ENCODE results near the gene PSMA5. TPM values are rescaled to one million over a fixed set of nuclear protein-coding genes. Genes with fewer than 3 reads are reported as not detected.
"Not testable (repeated sequence)": the region's sequence is repeated elsewhere in the genome, so short reads cannot be mapped to it uniquely, and the experiment has no call there.

PSMA5 gene
- total RNA-seq, 5 donors from 2014 or later (not counting 1 experiment from before 2014, with no cell fraction given) = 41.1 to 91.2 (median 75.5) TPM

DNA sequence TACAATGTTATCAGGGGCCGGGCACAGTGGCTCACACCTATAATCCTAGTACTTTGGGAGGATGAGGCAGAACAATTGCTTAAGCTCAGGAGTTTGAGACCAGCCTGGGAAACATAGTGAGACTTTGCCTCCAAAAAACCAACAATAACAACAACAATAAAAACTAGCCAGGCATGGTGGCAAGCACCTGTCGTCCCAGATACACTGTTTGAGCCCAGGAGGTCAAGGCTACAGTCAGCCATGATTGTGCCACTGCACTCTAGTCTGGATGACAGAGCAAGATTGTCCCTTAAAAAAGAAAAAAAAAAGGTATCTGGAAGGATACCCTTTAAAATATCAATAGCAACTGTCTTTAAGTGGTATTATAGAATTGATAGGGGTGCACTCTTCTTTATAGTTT, 44.7 kb downstream of the PSMA5 start:
- ATAC-seq (replicated peaks in 1 of 4) (no peak), DNase-seq (no peak)
- H3K9me3 Mint-ChIP-seq = no peaks in the 10 kb centered on the region
- H3K4me1 ChIP-seq (ENCODE audit: control insufficient read depth in 1 of 2, extremely low read depth in 1 of 2, insufficient read depth in 2 of 2, low read length in 2 of 2) = no peaks in the 10 kb centered on the region
- no peaks in the 10 kb centered on the region for H3K9me3 ChIP-seq
- no peaks in the 10 kb centered on the region for H3K4me1 Mint-ChIP-seq
- POLR2A ChIA-PET = interaction anchor here in 1 of 2 donors (0.6 kb wide), 1 partner anchor 324 kb away, joined by 5 read pairs; no protein-coding TSS in a partner anchor
- H3K36me3 Mint-ChIP-seq = no peaks in the 10 kb centered on the region
- CTCF ChIA-PET = interaction anchor here in 1 of 2 donors (0.9 to 1.0 kb wide), 2 partner anchors 8 to 24 kb away, joined by 3 read pairs; no protein-coding TSS in a partner anchor
- no peak overlapping the region for H3K4me3 ChIP-seq (ENCODE audit: control insufficient read depth in 1 of 2, extremely low read depth in 1 of 2, low read length in 1 of 2)
- peaks cover 0 to 3% of the 10 kb centered on the region in 2 experiments for H3K27me3 ChIP-seq (replicated peaks in 1 of 2; ENCODE audit: control insufficient read depth in 2 of 2, extremely low read depth in 1 of 2, insufficient read depth in 2 of 2, low read length in 1 of 2)
- 100% methylated on average over 1 of the region's 2 CpGs for WGBS (ENCODE audit: insufficient coverage)
- no peak overlapping the region for H3K4me3 Mint-ChIP-seq
- H3K27ac ChIP-seq (ENCODE audit: low read length) = no peak overlapping the region
- no peak overlapping the region for H3K27ac Mint-ChIP-seq
- peaks cover 0 to under 1% of the 10 kb centered on the region in 2 donors for H3K27me3 Mint-ChIP-seq
- no peaks in the 10 kb centered on the region for H3K36me3 ChIP-seq (ENCODE audit: control insufficient read depth in 2 of 2, extremely low read depth in 1 of 2, insufficient read depth in 1 of 2, low read length in 1 of 2)

DNA sequence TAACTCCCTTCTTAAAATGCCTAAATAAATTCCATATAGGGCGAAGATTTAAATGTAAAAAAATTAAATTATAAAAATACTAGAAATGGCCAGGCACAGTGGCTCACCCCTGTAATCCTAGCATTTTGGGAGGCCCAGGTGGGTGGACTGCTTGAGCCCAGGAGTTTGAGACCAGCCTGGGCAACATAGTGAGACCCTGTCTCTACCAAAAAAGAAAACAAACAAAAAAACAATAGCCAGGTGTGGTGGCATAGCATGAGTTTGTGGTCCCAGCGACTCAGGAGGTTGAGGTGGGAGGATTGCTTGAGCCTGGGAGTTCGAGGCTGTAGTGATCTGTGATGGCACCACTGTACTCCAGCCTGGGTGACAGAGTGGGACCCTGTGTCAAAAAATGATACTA, 46.3 kb downstream of the PSMA5 start:
- Mint-ChIP-seq H3K27ac (no peak overlapping the region), H3K9me3 (no peaks in the 10 kb centered on the region), H3K4me1 (no peaks in the 10 kb centered on the region), H3K36me3 (no peaks in the 10 kb centered on the region), H3K4me3 (no peak overlapping the region), H3K27me3 (no peaks in the 10 kb centered on the region)
- CTCF ChIA-PET = interaction anchor here in 1 of 2 donors (0.6 kb wide), 1 partner anchor 399 kb away, joined by 4 read pairs; no protein-coding TSS in a partner anchor
- no peak for DNase-seq
- no peak overlapping the region for H3K27ac ChIP-seq (ENCODE audit: low read length)
- POLR2A ChIA-PET = no interaction called here
- H3K9me3 ChIP-seq = no peaks in the 10 kb centered on the region
- no peak overlapping the region for H3K4me3 ChIP-seq (ENCODE audit: control insufficient read depth in 1 of 2, extremely low read depth in 1 of 2, low read length in 1 of 2)
- WGBS (ENCODE audit: insufficient coverage) = no CpG with 5 or more reads among the region's 3 CpGs
- H3K4me1 ChIP-seq (ENCODE audit: control insufficient read depth in 1 of 2, extremely low read depth in 1 of 2, insufficient read depth in 2 of 2, low read length in 2 of 2) = no peaks in the 10 kb centered on the region
- no peak for ATAC-seq (replicated peaks in 1 of 4)
- H3K36me3 ChIP-seq (ENCODE audit: control insufficient read depth in 2 of 2, extremely low read depth in 1 of 2, insufficient read depth in 1 of 2, low read length in 1 of 2) = no peaks in the 10 kb centered on the region
- peaks cover 0 to 3% of the 10 kb centered on the region in 2 experiments for H3K27me3 ChIP-seq (replicated peaks in 1 of 2; ENCODE audit: control insufficient read depth in 2 of 2, extremely low read depth in 1 of 2, insufficient read depth in 2 of 2, low read length in 1 of 2)

DNA sequence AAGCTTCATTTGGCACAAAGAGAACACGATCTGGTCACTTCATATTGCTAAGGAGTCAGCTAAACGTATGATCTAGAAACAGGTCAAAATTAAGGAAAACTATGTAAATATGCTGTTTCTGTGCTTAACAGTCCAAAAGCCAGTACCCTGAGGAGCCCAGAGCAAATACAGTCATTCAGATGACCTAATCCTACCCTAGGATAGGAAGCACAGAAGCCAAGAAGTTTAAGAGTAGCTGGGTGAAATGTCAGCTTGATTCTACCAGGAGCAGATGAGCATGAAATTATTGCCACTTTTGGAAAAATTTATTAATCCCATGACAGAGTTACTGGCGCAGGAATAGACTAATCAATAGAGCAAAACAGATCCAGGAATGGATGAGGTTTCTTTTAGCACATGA, 46.8 kb downstream of the PSMA5 start:
- Mint-ChIP-seq H3K4me3 (no peak overlapping the region), H3K36me3 (no peaks in the 10 kb centered on the region), H3K27ac (no peak overlapping the region), H3K4me1 (no peaks in the 10 kb centered on the region), H3K9me3 (no peaks in the 10 kb centered on the region), H3K27me3 (no peaks in the 10 kb centered on the region)
- POLR2A ChIA-PET = interaction anchor here in 1 of 2 donors (0.7 kb wide), 1 partner anchor 83 kb away, joined by 6 read pairs; no protein-coding TSS in a partner anchor
- DNase-seq (no peak), ATAC-seq (replicated peaks in 1 of 4) (no peak)
- Histone ChIP-seq H3K27me3 (replicated peaks in 1 of 2; ENCODE audit: control insufficient read depth in 2 of 2, extremely low read depth in 1 of 2, insufficient read depth in 2 of 2, low read length in 1 of 2) (peaks cover 0 to 5% of the 10 kb centered on the region in 2 experiments), H3K9me3 (no peaks in the 10 kb centered on the region), H3K36me3 (ENCODE audit: control insufficient read depth in 2 of 2, extremely low read depth in 1 of 2, insufficient read depth in 1 of 2, low read length in 1 of 2) (no peaks in the 10 kb centered on the region), H3K4me3 (ENCODE audit: control insufficient read depth in 1 of 2, extremely low read depth in 1 of 2, low read length in 1 of 2) (no peak overlapping the region), H3K4me1 (ENCODE audit: control insufficient read depth in 1 of 2, extremely low read depth in 1 of 2, insufficient read depth in 2 of 2, low read length in 2 of 2) (no peaks in the 10 kb centered on the region), H3K27ac (ENCODE audit: low read length) (no peak overlapping the region)
- WGBS (ENCODE audit: insufficient coverage) = 94% methylated on average over 2 of the region's 3 CpGs
- CTCF ChIA-PET = interaction anchor here in 1 of 2 donors (0.6 to 0.8 kb wide), 3 partner anchors 69 to 1429 kb away, joined by 3 to 5 read pairs (median 4); no protein-coding TSS in a partner anchor

DNA sequence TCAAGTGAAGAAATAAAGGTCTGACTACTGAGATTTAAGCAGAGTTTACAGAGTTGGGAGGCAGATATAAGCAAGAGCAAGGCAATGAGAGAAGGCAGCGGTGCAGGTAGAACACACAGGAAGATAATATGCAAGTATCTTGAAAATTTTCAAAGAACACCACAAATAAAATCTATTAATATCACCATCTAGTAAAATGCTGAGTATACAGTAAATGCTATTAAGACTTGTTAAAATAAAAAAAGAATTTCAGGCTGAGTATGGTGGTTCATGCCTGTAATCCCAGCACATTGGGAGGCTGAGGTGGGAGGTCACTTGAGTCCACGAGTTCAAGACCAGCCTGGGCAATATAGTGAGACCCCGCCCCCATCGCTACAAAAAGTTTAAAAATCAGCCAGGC, 48.5 kb downstream of the PSMA5 start:
- H3K36me3 ChIP-seq (ENCODE audit: control insufficient read depth in 2 of 2, extremely low read depth in 1 of 2, insufficient read depth in 1 of 2, low read length in 1 of 2) = no peaks in the 10 kb centered on the region
- ATAC-seq (replicated peaks in 1 of 4) (no peak), DNase-seq (no peak)
- peaks cover 0 to 16% of the 10 kb centered on the region in 2 experiments for H3K27me3 ChIP-seq (replicated peaks in 1 of 2; ENCODE audit: control insufficient read depth in 2 of 2, extremely low read depth in 1 of 2, insufficient read depth in 2 of 2, low read length in 1 of 2)
- no peak overlapping the region for H3K27ac Mint-ChIP-seq
- H3K27ac ChIP-seq (ENCODE audit: low read length) = no peak overlapping the region
- WGBS (ENCODE audit: insufficient coverage) = 75% methylated on average over 1 of the region's 4 CpGs
- H3K4me1 Mint-ChIP-seq = peaks cover 3 to 5% (median 4%) of the 10 kb centered on the region in 3 donors
- POLR2A ChIA-PET = no interaction called here
- H3K36me3 Mint-ChIP-seq = no peaks in the 10 kb centered on the region
- H3K9me3 Mint-ChIP-seq = no peaks in the 10 kb centered on the region
- H3K27me3 Mint-ChIP-seq = peaks cover 4% of the 10 kb centered on the region in 2 donors
- H3K4me3 ChIP-seq (ENCODE audit: control insufficient read depth in 1 of 2, extremely low read depth in 1 of 2, low read length in 1 of 2) = no peak overlapping the region
- no peaks in the 10 kb centered on the region for H3K4me1 ChIP-seq (ENCODE audit: control insufficient read depth in 1 of 2, extremely low read depth in 1 of 2, insufficient read depth in 2 of 2, low read length in 2 of 2)
- CTCF ChIA-PET = no interaction called here
- no peaks in the 10 kb centered on the region for H3K9me3 ChIP-seq
- no peak overlapping the region for H3K4me3 Mint-ChIP-seq

DNA sequence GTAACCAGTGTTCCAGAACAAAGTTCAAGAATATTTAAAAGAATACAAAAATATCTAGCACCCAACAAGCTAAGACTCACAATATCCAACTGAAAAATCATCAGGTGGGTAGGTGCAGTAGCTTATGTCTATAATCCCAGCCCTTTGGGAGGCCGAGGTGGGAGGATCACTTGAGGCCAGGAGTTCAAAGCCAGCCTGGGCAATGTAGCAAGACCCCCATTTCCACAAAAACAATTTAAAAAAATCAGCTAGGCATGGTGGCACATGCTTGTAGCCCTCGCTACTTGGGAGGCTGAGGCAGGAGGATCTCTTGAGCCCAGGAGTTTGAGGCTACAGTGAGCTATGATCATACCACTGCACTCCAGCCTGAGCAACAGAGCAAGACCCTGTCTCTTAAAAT, 52.6 kb downstream of the PSMA5 start:
- H3K4me3 Mint-ChIP-seq; H3K4me1 ChIP-seq (ENCODE audit: control insufficient read depth in 1 of 2, extremely low read depth in 1 of 2, insufficient read depth in 2 of 2, low read length in 2 of 2); H3K27ac ChIP-seq (ENCODE audit: low read length); POLR2A ChIA-PET; CTCF ChIA-PET; H3K27ac Mint-ChIP-seq; H3K36me3 ChIP-seq (ENCODE audit: control insufficient read depth in 2 of 2, extremely low read depth in 1 of 2, insufficient read depth in 1 of 2, low read length in 1 of 2); H3K36me3 Mint-ChIP-seq; H3K4me3 ChIP-seq (ENCODE audit: control insufficient read depth in 1 of 2, extremely low read depth in 1 of 2, low read length in 1 of 2); H3K9me3 ChIP-seq; DNase-seq; ATAC-seq (replicated peaks in 1 of 4); H3K9me3 Mint-ChIP-seq: not testable (repeated sequence)
- WGBS (ENCODE audit: insufficient coverage) = 100% methylated on average over 1 of the region's 2 CpGs
- Mint-ChIP-seq H3K4me1 (peaks cover 11 to 14% (median 12%) of the 10 kb centered on the region in 3 donors), H3K27me3 (peaks cover 10 to 18% of the 10 kb centered on the region in 2 donors)
- H3K27me3 ChIP-seq (replicated peaks in 1 of 2; ENCODE audit: control insufficient read depth in 2 of 2, extremely low read depth in 1 of 2, insufficient read depth in 2 of 2, low read length in 1 of 2) = peaks cover 0 to 18% of the 10 kb centered on the region in 2 experiments

DNA sequence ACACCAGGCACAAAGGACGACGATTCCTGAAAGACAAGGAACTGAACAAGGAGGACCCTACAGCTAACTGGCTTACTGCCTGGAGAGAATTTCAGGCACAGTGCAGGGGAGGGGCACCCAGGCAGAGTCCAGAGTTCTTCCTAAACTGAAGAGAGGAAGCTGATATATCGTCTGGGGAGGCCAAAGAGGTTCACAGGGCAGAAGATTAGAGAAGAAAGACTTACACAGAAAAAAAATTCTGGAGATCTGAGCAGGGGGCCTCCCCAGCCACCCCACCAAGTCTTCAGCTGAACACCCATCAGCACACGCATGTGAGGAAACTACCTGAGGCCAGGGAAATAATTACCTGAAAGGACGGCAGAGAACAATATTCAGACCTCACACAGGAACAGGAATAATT, 53.1 kb downstream of the PSMA5 start:
- POLR2A ChIA-PET = no interaction called here
- DNase-seq (no peak), ATAC-seq (replicated peaks in 1 of 4) (no peak)
- no peaks in the 10 kb centered on the region for H3K9me3 ChIP-seq
- Mint-ChIP-seq H3K27ac (no peak overlapping the region), H3K9me3 (no peaks in the 10 kb centered on the region), H3K4me3 (no peak overlapping the region), H3K36me3 (no peaks in the 10 kb centered on the region), H3K27me3 (peaks cover 10 to 18% of the 10 kb centered on the region in 2 donors), H3K4me1 (peaks cover 11 to 14% (median 12%) of the 10 kb centered on the region in 3 donors)
- no peak overlapping the region for H3K4me3 ChIP-seq (ENCODE audit: control insufficient read depth in 1 of 2, extremely low read depth in 1 of 2, low read length in 1 of 2)
- H3K27ac ChIP-seq (ENCODE audit: low read length) = no peak overlapping the region
- CTCF ChIA-PET = no interaction called here
- H3K4me1 ChIP-seq (ENCODE audit: control insufficient read depth in 1 of 2, extremely low read depth in 1 of 2, insufficient read depth in 2 of 2, low read length in 2 of 2) = no peaks in the 10 kb centered on the region
- H3K27me3 ChIP-seq (replicated peaks in 1 of 2; ENCODE audit: control insufficient read depth in 2 of 2, extremely low read depth in 1 of 2, insufficient read depth in 2 of 2, low read length in 1 of 2) = peaks cover 0 to 20% of the 10 kb centered on the region in 2 experiments
- WGBS (ENCODE audit: insufficient coverage) = 87% methylated on average over 3 of the region's 5 CpGs
- no peaks in the 10 kb centered on the region for H3K36me3 ChIP-seq (ENCODE audit: control insufficient read depth in 2 of 2, extremely low read depth in 1 of 2, insufficient read depth in 1 of 2, low read length in 1 of 2)
